SK-N-MC (cell line): ENCODE results near the gene CARD19.

Source experiments
- EZH2 ChIP-seq: fragments of 200-600 bp; sonication (generic); IDR thresholded peaks from one replicate; pipeline ENCODE4 v1.6.1; 2017; ENCODE audit warnings: antibody characterized with exemption
- POLR2AphosphoS5 ChIP-seq: IDR thresholded peaks from 2 replicates; pipeline ENCODE4 v1.6.1; 2012; ENCODE audit warnings: mild to moderate bottlenecking, low read depth, low read length, borderline replicate concordance

GRCh38 chr9:93107151-93107824 is 11.3 kb downstream of the CARD19 start:
- TF ChIP-seq EZH2 (no peak), POLR2AphosphoS5 (no peak)
